Omental fat pad (tissue), 4 donors: Measurements from ENCODE around the gene MAP2K6. TPM values are rescaled to one million over a fixed set of nuclear protein-coding genes. Genes with fewer than 3 reads are reported as not detected.

Experiments
- ATAC-seq: fragments of 150-250 bp; one replicate; pipeline ENCODE4 v1.9.1; 2016; ENCODE audit warnings: mild to moderate bottlenecking, moderate library complexity; ENCODE audit not compliant: low FRiP score
- DNase-seq: peaks from one replicate; pipeline ENCODE4 v3.0.0-alpha.2; 2019; ENCODE audit warnings: low spot score
- CTCF ChIP-seq, 3 donors: fragments of 450-650 bp; IDR thresholded peaks; one replicate each; pipeline ENCODE4 v1.5.1; 2016 to 2017; ENCODE audit warnings: antibody characterized with exemption in 3 of 3, mild to moderate bottlenecking in 3 of 3, moderate library complexity in 2 of 3
- total RNA-seq, 4 donors: library from RNA; depleted of rRNA; stranded (reverse); fragments of >200 nt; gene quantifications; one replicate each; pipeline ENCODE4 v1.1.0, GENCODE V29; 2016

Gene MAP2K6
- total RNA-seq, 4 donors from 2014 or later: 3.5 to 24.3 (median 4.8) TPM

GRCh38 chr17:69424287-69425041 lies 10.0 kb downstream of the MAP2K6 start:
- TF ChIP-seq CTCF (IDR thresholded peaks at IDR 0.05): no peak
- DNase-seq (no peak), ATAC-seq (no peak)

DNA sequence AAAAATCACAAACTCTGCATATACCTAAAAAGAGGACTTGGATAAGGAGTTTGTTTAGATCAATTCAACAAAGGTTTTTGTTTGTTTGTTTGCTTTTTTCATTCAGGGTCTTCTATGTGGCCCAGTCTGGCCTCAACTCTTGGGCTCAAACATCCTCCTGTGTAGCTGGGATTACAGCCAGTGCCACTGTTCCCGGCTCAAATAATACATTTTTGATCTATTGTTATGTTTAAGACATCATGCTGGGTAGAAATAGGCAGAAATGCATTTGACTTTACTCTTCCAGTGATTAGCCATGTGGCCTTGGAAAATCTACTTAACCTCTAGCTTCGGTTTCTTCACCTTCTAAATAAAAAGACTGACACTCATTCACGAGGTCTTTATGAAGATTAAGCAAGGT lies 11.5 kb downstream of the MAP2K6 start:
- TF ChIP-seq CTCF (IDR thresholded peaks at IDR 0.05): no peak
- DNase-seq (no peak), ATAC-seq (no peak)

- no peak for ATAC-seq
- TF ChIP-seq CTCF (IDR thresholded peaks at IDR 0.05): no peak
- no peak for DNase-seq
These were observed 13.1 kb downstream of the MAP2K6 start for GRCh38 chr17:69427486-69428197.

DNA sequence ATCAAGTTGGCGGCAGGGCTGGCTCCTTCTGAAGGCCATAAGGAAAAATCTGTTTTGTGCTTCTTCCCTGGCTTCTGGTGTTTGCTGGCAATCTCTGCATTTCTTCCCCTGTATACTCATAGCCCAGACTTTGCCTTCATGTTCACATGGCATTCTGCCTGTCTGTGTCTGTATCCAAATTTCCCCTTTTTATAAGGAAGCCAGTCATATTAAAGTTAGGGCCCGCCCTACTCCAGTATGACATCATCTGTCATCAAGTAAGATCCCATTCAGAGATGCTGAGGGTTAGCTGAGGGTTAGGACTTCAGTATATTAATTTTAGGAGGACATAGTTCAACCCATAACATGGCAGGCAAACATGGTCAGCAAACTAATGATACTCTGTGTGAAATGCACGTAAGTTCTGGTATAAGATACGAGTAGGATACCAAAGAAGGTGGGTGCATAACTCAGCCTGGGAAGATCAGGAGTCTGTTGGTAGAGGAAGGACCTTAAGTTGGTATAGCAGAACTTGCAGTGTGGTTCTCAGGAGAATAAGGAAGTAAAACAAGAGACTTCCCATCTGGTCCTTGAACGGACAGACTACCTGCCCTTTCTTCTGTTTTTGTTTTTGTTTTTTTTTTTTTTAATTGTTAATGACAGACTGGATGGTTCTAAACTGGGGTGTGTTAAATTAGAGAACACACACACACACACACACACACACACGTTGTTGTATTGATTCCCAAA lies 13.9 kb downstream of the MAP2K6 start:
- TF ChIP-seq CTCF (IDR thresholded peaks at IDR 0.05): no peak
- no peak for ATAC-seq
- DNase-seq: no peak

DNA sequence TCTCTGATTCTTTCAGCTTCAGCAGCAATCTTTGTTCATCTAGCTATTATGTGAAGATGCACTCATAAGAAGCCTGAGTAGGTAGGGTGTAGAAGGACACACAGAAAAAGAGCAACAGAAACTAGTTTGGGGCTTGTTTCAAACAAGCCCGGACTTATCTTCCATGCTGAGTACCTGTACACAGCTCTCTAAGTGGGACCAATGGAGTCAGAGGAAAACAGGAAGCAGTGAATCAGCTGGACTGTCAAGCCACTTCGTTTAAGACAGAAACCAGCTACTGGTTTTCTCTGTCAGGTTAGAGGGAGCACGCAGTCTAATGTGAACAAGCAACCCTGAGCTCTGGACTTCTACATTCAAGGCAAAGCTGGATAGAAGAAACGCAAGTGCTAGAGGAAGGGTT lies 16.0 kb downstream of the MAP2K6 start:
- no peak for ATAC-seq
- no peak for TF ChIP-seq CTCF (IDR thresholded peaks at IDR 0.05)
- no peak for DNase-seq

GRCh38 chr17:69431835-69432234 lies 17.3 kb downstream of the MAP2K6 start:
- DNase-seq: no peak
- TF ChIP-seq CTCF (IDR thresholded peaks at IDR 0.05): no peak
- ATAC-seq: no peak
